IMR-90 (cell line): Measurements from ENCODE around the gene SERPINA10. TPM values are rescaled to one million over a fixed set of nuclear protein-coding genes. Genes with fewer than 3 reads are reported as not detected.
"Not testable (repeated sequence)": the region's sequence is repeated elsewhere in the genome, so short reads cannot be mapped to it uniquely, and the experiment has no call there.

Experiments used
- ATAC-seq: fragments of 200-7000 bp; cut with Tn5 transposase; 2 replicates; pipeline ENCODE4 v1.9.1; 2020; ENCODE audit warnings: low read depth, mild to moderate bottlenecking, moderate library complexity
- BruUV-seq: library from RNA; stranded (reverse); fragments of 400-500 nt; replicated peaks from 2 replicates; lab custom pipeline; 2021; lab: Mats Ljungman, UMichigan
- CTCF ChIA-PET: fragments of 300-600 bp; formaldehyde crosslinking; extraction: SDS; loops from one replicate; lab custom pipeline; 2021; ENCODE audit warnings: antibody characterized with exemption; lab: Yijun Ruan, JAX
- POLR2A ChIA-PET: fragments of 300-600 bp; sonication (Branson Sonifier 250); formaldehyde crosslinking; loops from one replicate; lab custom pipeline; 2022; ENCODE audit warnings: antibody characterized with exemption; ENCODE audit not compliant: unreplicated experiment; lab: Charles Lee
- DNase-seq: peaks from one replicate; pipeline ENCODE4 v3.0.0; 2013
- H2AFZ ChIP-seq: replicated peaks from 2 replicates; pipeline ENCODE3; 2013; ENCODE audit warnings: low read length, mild to moderate bottlenecking; ENCODE audit not compliant: poor library complexity
- H2AK5ac ChIP-seq: 2 replicates; pipeline ENCODE4 v1.6.1; 2013; ENCODE audit warnings: low read depth, low read length, inconsistent platforms
- H2AK9ac ChIP-seq: replicated peaks from 2 replicates; pipeline ENCODE3; 2013; ENCODE audit warnings: mild to moderate bottlenecking, low read depth, low read length, moderate library complexity; ENCODE audit not compliant: poor library complexity
- H2BK120ac ChIP-seq: 2 replicates; pipeline ENCODE4 v1.6.1; 2013; ENCODE audit warnings: low read depth, low read length, inconsistent platforms
- H2BK15ac ChIP-seq: 3 replicates; pipeline ENCODE4 v1.6.1; 2013; ENCODE audit warnings: low read depth, low read length, inconsistent platforms
- H2BK20ac ChIP-seq: 2 replicates; pipeline ENCODE4 v1.6.1; 2013; ENCODE audit warnings: low read depth, mild to moderate bottlenecking, inconsistent platforms, low read length, moderate library complexity
- H2BK5ac ChIP-seq: 2 replicates; pipeline ENCODE4 v1.6.1; 2013; ENCODE audit warnings: mild to moderate bottlenecking, low read depth, low read length, inconsistent platforms; ENCODE audit not compliant: poor library complexity, severe bottlenecking
- H3K14ac ChIP-seq: replicated peaks from 2 replicates; pipeline ENCODE4 v1.6.1; 2013; ENCODE audit warnings: low read depth, low read length, inconsistent platforms
- H3K18ac ChIP-seq: 2 replicates; pipeline ENCODE4 v1.6.1; 2013; ENCODE audit warnings: low read depth, low read length, control low read depth
- H3K23ac ChIP-seq: 2 replicates; pipeline ENCODE4 v1.6.1; 2013; ENCODE audit warnings: low read depth, low read length, inconsistent platforms
- H3K27ac ChIP-seq: 2 replicates; pipeline ENCODE4 v1.5.1; 2013; ENCODE audit warnings: mild to moderate bottlenecking, control low read depth, low read length; ENCODE audit not compliant: insufficient read depth
- H3K27me3 ChIP-seq: 2 replicates; pipeline ENCODE4 v1.6.1; 2013; ENCODE audit warnings: low read length; ENCODE audit not compliant: control insufficient read depth, insufficient read depth
- H3K36me3 ChIP-seq: 2 replicates; pipeline ENCODE4 v1.6.1; 2013; ENCODE audit warnings: low read length, mixed read lengths; ENCODE audit not compliant: control insufficient read depth, insufficient read depth
- H3K4ac ChIP-seq: 2 replicates; pipeline ENCODE4 v1.6.1; 2013; ENCODE audit warnings: low read depth, low read length, inconsistent platforms
- H3K4me1 ChIP-seq: 2 replicates; pipeline ENCODE4 v1.6.1; 2013; ENCODE audit warnings: low read length, mixed read lengths; ENCODE audit not compliant: control insufficient read depth, insufficient read depth
- H3K4me2 ChIP-seq: 2 replicates; pipeline ENCODE4 v1.6.1; 2013; ENCODE audit warnings: low read depth, mild to moderate bottlenecking, control low read depth, low read length, moderate library complexity
- H3K4me3 ChIP-seq: 2 replicates; pipeline ENCODE4 v1.5.1; 2013; ENCODE audit warnings: low read depth, mild to moderate bottlenecking, control low read depth, low read length, moderate library complexity; ENCODE audit not compliant: insufficient read depth
- H3K56ac ChIP-seq: 2 replicates; pipeline ENCODE4 v1.6.1; 2013; ENCODE audit warnings: low read length, inconsistent platforms; ENCODE audit not compliant: insufficient read depth; ENCODE audit errors: extremely low read depth
- H3K79me1 ChIP-seq, 2 experiments: 2 replicates each; pipeline ENCODE4 v1.6.1; 2013; ENCODE audit warnings: low read length in 2 of 2, inconsistent platforms in 1 of 2, low read depth in 1 of 2
- H3K9ac ChIP-seq: 2 replicates; pipeline ENCODE4 v1.6.1; 2013; ENCODE audit warnings: low read depth, low read length, control low read depth
- H3K9me1 ChIP-seq: 2 replicates; pipeline ENCODE4 v1.6.1; 2013; ENCODE audit warnings: low read length, inconsistent platforms; ENCODE audit not compliant: insufficient read depth
- H3K9me3 ChIP-seq: 2 replicates; pipeline ENCODE4 v1.6.1; 2013; ENCODE audit warnings: low read length; ENCODE audit not compliant: control insufficient read depth, insufficient read depth
- H4K20me1 ChIP-seq: 2 replicates; pipeline ENCODE4 v1.6.1; 2013; ENCODE audit warnings: low read length, inconsistent platforms; ENCODE audit not compliant: insufficient read depth
- H4K5ac ChIP-seq: 2 replicates; pipeline ENCODE4 v1.6.1; 2013; ENCODE audit warnings: mild to moderate bottlenecking, low read depth, low read length, control low read depth
- H4K8ac ChIP-seq, 2 experiments: 2 replicates each; pipeline ENCODE4 v1.6.1; 2013; ENCODE audit warnings: low read depth in 2 of 2, low read length in 2 of 2, control low read depth in 1 of 2, inconsistent platforms in 1 of 2
- H4K91ac ChIP-seq: 2 replicates; pipeline ENCODE4 v1.6.1; 2013; ENCODE audit warnings: low read depth, low read length, inconsistent platforms; ENCODE audit not compliant: insufficient read depth
- MAFK ChIP-seq: IDR thresholded peaks from 2 replicates; pipeline ENCODE4 v1.6.1; 2012; ENCODE audit warnings: low read depth, low read length, improper control_type of control experiment
- WGBS, 2 experiments: methylation state at CpG; one replicate each; pipeline versions ENCODE4 v1.1.5 to v1.1.7; 2013; ENCODE audit warnings: missing lambda C conversion rate in 2 of 2; ENCODE audit not compliant: insufficient read length in 1 of 2; ENCODE audit errors: extremely low coverage in 2 of 2; 5-methylcytosine and 5-hydroxymethylcytosine counted together
- dilution Hi-C: fragments of 300-500 bp; cut with HindIII; formaldehyde crosslinking; loops from one replicate; pipeline ENCODE4 v1.14.3; 2018; ENCODE audit warnings: low sequenced_read_pairs; ENCODE audit not compliant: unreplicated experiment
- in situ Hi-C: fragments of 300-500 bp; cut with MboI; formaldehyde crosslinking; loops from 3 replicates; pipeline ENCODE4 v1.14.3; 2019; ENCODE audit warnings: low sequenced_read_pairs, inconsistent platforms, mixed read lengths
- intact Hi-C: fragments of 100-400 bp; cut with micrococcal nuclease; formaldehyde crosslinking; loops from 2 replicates; pipeline ENCODE4 v1.10.0; 2022
- polyA plus RNA-seq, 3 experiments: library from polyadenylated mRNA; depleted of rRNA; stranded (reverse); fragments of >200 nt; gene quantifications; 2 replicates each; pipeline ENCODE4 v1.2.3, GENCODE V29; 2012; ENCODE audit warnings: low replicate concordance in 1 of 3
- total RNA-seq: library from RNA; depleted of rRNA; stranded (reverse); fragments of >200 nt; gene quantifications from 2 replicates; pipeline ENCODE4 v1.2.3, GENCODE V29; 2012

SERPINA10 gene
- total and polyA plus RNA-seq, 2 of the 4 experiments (the other 2 are of a cell fraction) = not detected

- Histone ChIP-seq H2AK5ac (no peak overlapping the region), H3K4me3 (no peak overlapping the region), H3K4ac (no peak overlapping the region), H2BK15ac (no peak overlapping the region), H3K79me1 (no peaks in the 10 kb centered on the region), H4K8ac (no peak overlapping the region), H3K18ac (no peak overlapping the region), H3K9me1 (no peaks in the 10 kb centered on the region), H3K27ac (no peak overlapping the region), H4K20me1 (no peaks in the 10 kb centered on the region), H3K27me3 (no peaks in the 10 kb centered on the region), H3K4me2 (no peak overlapping the region), H4K91ac (no peak overlapping the region), H4K5ac (no peak overlapping the region), H2AFZ (no peak overlapping the region), H3K23ac (no peak overlapping the region), H3K9me3 (no peaks in the 10 kb centered on the region), H2BK5ac (no peak overlapping the region), H3K9ac (no peak overlapping the region), H3K36me3 (no peaks in the 10 kb centered on the region), H3K4me1 (no peaks in the 10 kb centered on the region), H2BK20ac (no peak overlapping the region), H2BK120ac (no peak overlapping the region), H3K14ac (no peak overlapping the region), H3K56ac (no peak overlapping the region), H2AK9ac (no peak overlapping the region)
- TF ChIP-seq MAFK = no peak
- ChIA-PET POLR2A (no interaction called here), CTCF (no interaction called here)
- intact Hi-C loops (no loop called here), dilution Hi-C loops (no loop called here), in situ Hi-C loops (no loop called here)
- no peak for DNase-seq
- ATAC-seq = no peak
- 83% methylated on average over 2 of the region's 15 CpGs; no CpG with 5 or more reads in 1 of the 2 experiments for WGBS, 2 experiments
- BruUV-seq = no TSS peak
These were observed 5.1 kb upstream of the SERPINA10 start for GRCh38 chr14:94298130-94298529.

- H2AK9ac ChIP-seq, H4K5ac ChIP-seq, H3K27ac ChIP-seq, H3K79me1 ChIP-seq, H2AFZ ChIP-seq, H3K56ac ChIP-seq, H2AK5ac ChIP-seq, H3K18ac ChIP-seq, H3K9me3 ChIP-seq, H3K9ac ChIP-seq, H3K9me1 ChIP-seq, H3K36me3 ChIP-seq, H4K91ac ChIP-seq, in situ Hi-C loops, DNase-seq, H3K4me3 ChIP-seq, ATAC-seq, POLR2A ChIA-PET, H3K4me1 ChIP-seq, H3K27me3 ChIP-seq, H3K14ac ChIP-seq, intact Hi-C loops, H4K8ac ChIP-seq, H3K4me2 ChIP-seq, H3K4ac ChIP-seq, BruUV-seq, dilution Hi-C loops, H3K23ac ChIP-seq, H4K20me1 ChIP-seq, H2BK120ac ChIP-seq, H2BK15ac ChIP-seq, H2BK5ac ChIP-seq, H2BK20ac ChIP-seq, CTCF ChIA-PET: not testable (repeated sequence)
- no CpG with 5 or more reads among the region's 4 CpGs for WGBS, 2 experiments
These were observed 3.1 kb upstream of the SERPINA10 start for GRCh38 chr14:94296181-94296545.
